GM12878 (cell line): Measurements from ENCODE around the gene RBBP8NL.

Source experiments
- ATF3 ChIP-seq: IDR thresholded peaks from 2 replicates; pipeline ENCODE4 v1.6.1; 2011; ENCODE audit warnings: low read depth, mild to moderate bottlenecking, low read length, moderate library complexity, borderline replicate concordance; ENCODE audit errors: extremely low read depth
- CTCF ChIP-seq, 3 experiments: IDR thresholded peaks in 2 of 3; conservative IDR thresholded peaks in 1 of 3; 2 replicates each; pipeline ENCODE4 v1.5.1; 2011; ENCODE audit warnings: low read depth in 3 of 3, low read length in 3 of 3, mild to moderate bottlenecking in 3 of 3, control low read depth in 2 of 3, moderate library complexity in 2 of 3, inconsistent platforms in 1 of 3, mixed read lengths in 1 of 3; ENCODE audit not compliant: control insufficient read depth in 2 of 3, insufficient read depth in 1 of 3; ENCODE audit errors: extremely low read depth in 1 of 3
- MAX ChIP-seq: IDR thresholded peaks from 2 replicates; pipeline ENCODE4 v1.6.1; 2012; ENCODE audit warnings: low read depth, low read length, improper control_type of control experiment
- POLR2A ChIP-seq: IDR thresholded peaks from 2 replicates; pipeline ENCODE4 v1.6.1; 2011; ENCODE audit warnings: low read depth, mild to moderate bottlenecking, low read length
- POU2F2 ChIP-seq: IDR thresholded peaks from 3 replicates; pipeline ENCODE4 v1.6.1; 2011; ENCODE audit warnings: low read depth, mild to moderate bottlenecking, low read length, borderline replicate concordance
- RAD21 ChIP-seq: IDR thresholded peaks from 2 replicates; pipeline ENCODE4 v1.6.1; 2011; ENCODE audit warnings: mild to moderate bottlenecking, low read depth, low read length, moderate library complexity; ENCODE audit not compliant: insufficient read depth
- SIN3A ChIP-seq: IDR thresholded peaks from 2 replicates; pipeline ENCODE4 v1.6.1; 2012; ENCODE audit warnings: low read depth, low read length, improper control_type of control experiment
- SMC3 ChIP-seq: IDR thresholded peaks from 2 replicates; pipeline ENCODE4 v1.6.1; 2011; ENCODE audit warnings: low read length, improper control_type of control experiment, borderline replicate concordance
- YY1 ChIP-seq: IDR thresholded peaks from 2 replicates; pipeline ENCODE4 v1.6.1; 2011; ENCODE audit warnings: low read depth, mild to moderate bottlenecking, low read length
- ZBTB4 ChIP-seq: fragments of 450-650 bp; formaldehyde crosslinking; IDR thresholded peaks from 2 replicates; pipeline ENCODE4 v1.4.0; 2022; ENCODE audit warnings: mild to moderate bottlenecking, moderate library complexity

GRCh38 chr20:62466072-62466760 is 38.9 kb upstream of the RBBP8NL start:
- TF ChIP-seq YY1 (no peak), RAD21 (no peak), POLR2A (no peak), SMC3 (no peak), MAX (no peak), CTCF (IDR thresholded peaks at IDR 0.05 in 2 of 3, conservative IDR thresholded peaks at IDR 0.05 in 1 of 3; ENCODE audit: control insufficient read depth in 2 of 3, extremely low read depth in 1 of 3, insufficient read depth in 1 of 3, low read depth in 3 of 3, low read length in 3 of 3) (no peak), ATF3 (no peak), SIN3A (no peak), ZBTB4 (CRISPR knock-in tag) (no peak), POU2F2 (no peak)
